HCT116 (cell line): ENCODE measurements around the gene NCOA1. TPM values are rescaled to one million over a fixed set of nuclear protein-coding genes. Genes with fewer than 3 reads are reported as not detected.

Experiments
- ATAC-seq: fragments of 200-7000 bp; cut with Tn5 transposase; 2 replicates; pipeline ENCODE4 v1.9.1; 2020; ENCODE audit warnings: mild to moderate bottlenecking, moderate library complexity
- BruUV-seq: library from RNA; stranded (reverse); fragments of 400-500 nt; replicated peaks from 2 replicates; lab custom pipeline; 2021; lab: Mats Ljungman, UMichigan
- CTCF ChIA-PET: fragments of 300-600 bp; sonication (Branson Sonifier 250); formaldehyde crosslinking; loops from one replicate; lab custom pipeline; 2021; ENCODE audit warnings: antibody characterized with exemption; lab: Charles Lee
- POLR2A ChIA-PET: fragments of 300-600, 350-600 bp; sonication (Branson Sonifier 250); formaldehyde crosslinking; loops from one replicate; lab custom pipeline; 2021; ENCODE audit warnings: antibody characterized with exemption; lab: Charles Lee
- RAD21 ChIA-PET, 2 experiments: fragments of 300-600 bp; sonication (Branson Sonifier 250); formaldehyde crosslinking; loops; one replicate each; lab custom pipeline; 2023; ENCODE audit warnings: low total read pairs in 2 of 2; ENCODE audit not compliant: uncharacterized antibody in 2 of 2, unreplicated experiment in 2 of 2, low non-redundant PET in 1 of 2; lab: Charles Lee
- DNase-seq: peaks from one replicate; pipeline ENCODE4 v3.0.0-alpha.2; 2010; ENCODE audit warnings: low read depth, low spot score
- H2AFZ ChIP-seq: fragments of 200-600 bp; shearing (Covaris generic), sonication (generic); 2 replicates; pipeline ENCODE4 v1.6.1; 2017; ENCODE audit warnings: low read depth, mixed run types, mixed read lengths, antibody characterized with exemption, low read length; ENCODE audit not compliant: poor library complexity, severe bottlenecking
- H3K27ac ChIP-seq: 2 replicates; pipeline ENCODE4 v1.5.1; 2012; ENCODE audit warnings: low read depth, low read length
- H3K27me3 ChIP-seq: fragments of 200-600 bp; sonication (generic); 2 replicates; pipeline ENCODE4 v1.6.1; 2016; ENCODE audit warnings: mixed run types, low read length, mixed read lengths; ENCODE audit not compliant: insufficient read depth
- H3K36me3 ChIP-seq, 2 experiments: fragments of 200-500 bp in 1 of 2; fragments of 200-600 bp in 1 of 2; sonication (Bioruptor generic) in 1 of 2; sonication (generic) in 1 of 2; 2 replicates each; pipeline versions ENCODE4 v1.5.1 to v1.6.1; 2014 to 2016; ENCODE audit warnings: low read length in 2 of 2, inconsistent platforms in 1 of 2, mixed read lengths in 1 of 2, mixed run types in 1 of 2; ENCODE audit not compliant: insufficient read depth in 2 of 2, control insufficient read depth in 1 of 2
- H3K4me1 ChIP-seq, 2 experiments: fragments of 200-600 bp in 1 of 2; sonication (generic) in 1 of 2; 2 replicates each; pipeline versions ENCODE4 v1.5.1 to v1.6.1; 2012 to 2017; ENCODE audit warnings: low read length in 2 of 2, inconsistent platforms in 1 of 2, mild to moderate bottlenecking in 1 of 2, mixed read lengths in 1 of 2, mixed run types in 1 of 2, moderate library complexity in 1 of 2; ENCODE audit not compliant: insufficient read depth in 2 of 2, control insufficient read depth in 1 of 2
- H3K4me2 ChIP-seq: fragments of 200-600 bp; sonication (generic); 2 replicates; pipeline ENCODE4 v1.6.1; 2017; ENCODE audit warnings: mixed run types, low read length, mixed read lengths
- H3K4me3 ChIP-seq, 2 experiments: fragments of 200-600 bp in 1 of 2; sonication (generic) in 1 of 2; replicated peaks in 1 of 2; 2 replicates each; pipeline ENCODE4 v1.5.1; 2011 to 2016; ENCODE audit warnings: low read length in 2 of 2, control low read depth in 1 of 2, low read depth in 1 of 2, mild to moderate bottlenecking in 1 of 2, mixed read lengths in 1 of 2, mixed run types in 1 of 2
- H3K79me2 ChIP-seq: fragments of 200-600 bp; sonication (generic); 2 replicates; pipeline ENCODE4 v1.6.1; 2017; ENCODE audit warnings: mild to moderate bottlenecking, mixed run types, low read length, moderate library complexity, mixed read lengths; ENCODE audit not compliant: insufficient read depth
- H3K9ac ChIP-seq: fragments of 200-600 bp; sonication (generic); 2 replicates; pipeline ENCODE4 v1.6.1; 2016; ENCODE audit warnings: low read length, mixed read lengths
- H3K9me2 ChIP-seq: fragments of 200-600 bp; sonication (generic), shearing (Covaris generic); 2 replicates; pipeline ENCODE4 v1.6.1; 2017; ENCODE audit warnings: mixed run types, mild to moderate bottlenecking, moderate library complexity; ENCODE audit not compliant: insufficient read depth
- H3K9me3 ChIP-seq, 2 experiments: fragments of 200-500 bp in 1 of 2; fragments of 200-600 bp in 1 of 2; sonication (Bioruptor generic) in 1 of 2; sonication (generic) in 1 of 2; 2 replicates each; pipeline ENCODE4 v1.6.1; 2014 to 2017; ENCODE audit warnings: low read length in 2 of 2, mixed read lengths in 2 of 2, inconsistent platforms in 1 of 2, low read depth in 1 of 2, mild to moderate bottlenecking in 1 of 2, mixed run types in 1 of 2, moderate library complexity in 1 of 2; ENCODE audit not compliant: control insufficient read depth in 1 of 2, insufficient read depth in 1 of 2
- H4K20me1 ChIP-seq: fragments of 200-600 bp; sonication (generic), shearing (Covaris generic); 2 replicates; pipeline ENCODE4 v1.6.1; 2017; ENCODE audit warnings: mixed run types, mild to moderate bottlenecking, moderate library complexity; ENCODE audit not compliant: insufficient read depth
- CBX3 ChIP-seq: IDR thresholded peaks from 2 replicates; pipeline ENCODE4 v1.6.1; 2012; ENCODE audit warnings: low read depth
- EGR1 ChIP-seq: IDR thresholded peaks from 2 replicates; pipeline ENCODE4 v1.6.1; 2012; ENCODE audit warnings: low read depth
- ELF1 ChIP-seq: IDR thresholded peaks from 2 replicates; pipeline ENCODE4 v1.6.1; 2012; ENCODE audit warnings: low read depth, borderline replicate concordance
- EZH2 ChIP-seq: fragments of 200-600 bp; sonication (generic); IDR thresholded peaks from 2 replicates; pipeline ENCODE4 v1.6.1; 2017; ENCODE audit warnings: antibody characterized with exemption, mixed run types
- EZH2phosphoT487 ChIP-seq: fragments of 200-600 bp; IDR thresholded peaks from 2 replicates; pipeline ENCODE4 v1.6.1; 2018; ENCODE audit warnings: antibody characterized with exemption, borderline replicate concordance
- FOSL1 ChIP-seq: IDR thresholded peaks from 2 replicates; pipeline ENCODE4 v1.6.1; 2012; ENCODE audit warnings: low read depth
- JUND ChIP-seq: IDR thresholded peaks from 2 replicates; pipeline ENCODE4 v1.6.1; 2012
- POLR2A ChIP-seq: IDR thresholded peaks from 2 replicates; pipeline ENCODE4 v1.7.0; 2011; ENCODE audit warnings: borderline replicate concordance; ENCODE audit not compliant: insufficient read depth, insufficient read length; ENCODE audit errors: extremely low read depth
- POLR2AphosphoS5 ChIP-seq: IDR thresholded peaks from 2 replicates; pipeline ENCODE4 v1.6.1; 2011; ENCODE audit warnings: mild to moderate bottlenecking, low read depth, low read length, moderate library complexity
- REST ChIP-seq: IDR thresholded peaks from 2 replicates; pipeline ENCODE4 v1.6.1; 2012; ENCODE audit warnings: low read depth
- SIN3A ChIP-seq: IDR thresholded peaks from 2 replicates; pipeline ENCODE4 v1.6.1; 2012; ENCODE audit warnings: low read depth
- SP1 ChIP-seq: IDR thresholded peaks from 2 replicates; pipeline ENCODE4 v1.6.1; 2012; ENCODE audit warnings: low read depth
- SRF ChIP-seq: IDR thresholded peaks from 2 replicates; pipeline ENCODE4 v1.6.1; 2012; ENCODE audit warnings: low read depth
- TCF7L2 ChIP-seq: IDR thresholded peaks from 2 replicates; pipeline ENCODE4 v1.7.0; 2011; ENCODE audit warnings: borderline replicate concordance, inconsistent platforms; ENCODE audit not compliant: insufficient read depth, insufficient read length; ENCODE audit errors: extremely low read depth
- ZBTB33 ChIP-seq: IDR thresholded peaks from 2 replicates; pipeline ENCODE4 v1.6.1; 2011; ENCODE audit warnings: mild to moderate bottlenecking, low read length, moderate library complexity; ENCODE audit not compliant: insufficient replicate concordance; ENCODE audit errors: extremely low read depth
- ZFX ChIP-seq: fragments of 450-650 bp; IDR thresholded peaks from 2 replicates; pipeline ENCODE4 v1.6.1; 2017
- ZNF274 ChIP-seq: fragments of 200-500 bp; sonication (Bioruptor generic); IDR thresholded peaks from 2 replicates; pipeline ENCODE4 v1.6.1; 2014; ENCODE audit warnings: mild to moderate bottlenecking, low read depth, low read length, inconsistent platforms
- intact Hi-C: fragments of 100-400 bp; cut with micrococcal nuclease; formaldehyde crosslinking; loops from 2 replicates; pipeline ENCODE4 v1.10.0; 2022
- total RNA-seq: library from RNA; stranded (reverse); gene quantifications from one replicate; pipeline ENCODE4 v1.2.1, GENCODE V29; 2021; ENCODE audit not compliant: unreplicated experiment
- TF ChIP-seq, protein P1 (sequence below): IDR thresholded peaks from 2 replicates; pipeline ENCODE4 v1.6.1; 2012

Gene NCOA1
- total RNA-seq, 1 experiment from 2014 or later = 10.4 TPM

DNA sequence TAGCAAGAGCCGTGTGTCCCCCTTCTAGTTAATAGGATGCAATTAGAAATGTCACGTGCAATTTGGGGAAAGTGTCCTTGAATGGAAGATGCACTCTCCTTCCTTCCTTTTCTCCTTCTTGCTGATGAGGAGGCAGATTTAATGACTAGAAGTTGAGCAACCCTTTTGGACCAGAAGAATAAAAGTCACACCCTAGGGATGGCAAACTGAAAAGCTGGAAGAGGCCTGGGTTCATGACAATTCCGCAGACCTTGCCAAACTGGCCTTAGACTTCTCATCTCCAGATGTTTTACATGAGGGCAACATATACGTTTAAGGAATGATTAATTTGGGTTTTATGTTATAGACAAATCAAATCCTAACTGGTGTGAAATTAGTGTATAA, 38.6 kb upstream of the NCOA1 start:
- TF ChIP-seq ZBTB33 (no peak), REST (no peak), ZFX (no peak), EZH2 (no peak), SIN3A (no peak), CBX3 (no peak), EZH2phosphoT487 (no peak), ZNF274 (no peak), ELF1 (no peak), JUND (no peak), SRF (no peak), POLR2AphosphoS5 (no peak), FOSL1 (no peak), SP1 (no peak), POLR2A (no peak), TCF7L2 (no peak), EGR1 (no peak)
- TF ChIP-seq, protein P1, sequence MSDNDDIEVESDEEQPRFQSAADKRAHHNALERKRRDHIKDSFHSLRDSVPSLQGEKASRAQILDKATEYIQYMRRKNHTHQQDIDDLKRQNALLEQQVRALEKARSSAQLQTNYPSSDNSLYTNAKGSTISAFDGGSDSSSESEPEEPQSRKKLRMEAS = no peak
- POLR2A ChIA-PET = no interaction called here

More for the DNA sequence above, 38.6 kb upstream of the NCOA1 start:
- no peak overlapping the region for H3K9ac ChIP-seq
- H3K27ac ChIP-seq = no peak overlapping the region
- 0 out of 4 replicates have a peak, but pooled peaks cover 0 to 3% of the 10 kb centered on the region in 2 experiments for H3K9me3 ChIP-seq
- RAD21 ChIA-PET = no interaction called here
- ATAC-seq (no peak), DNase-seq (no peak)
- no peak overlapping the region for H2AFZ ChIP-seq
- no peaks in the 10 kb centered on the region for H3K27me3 ChIP-seq
- no peak overlapping the region for H3K4me3 ChIP-seq
- H3K79me2 ChIP-seq = no peaks in the 10 kb centered on the region
- H3K4me1 ChIP-seq = peaks cover 0 to 11% of the 10 kb centered on the region in 2 experiments; a peak in 2 of 4 replicates
- H4K20me1 ChIP-seq = no peaks in the 10 kb centered on the region
- intact Hi-C loops = no loop called here
- no peaks in the 10 kb centered on the region for H3K36me3 ChIP-seq
- no peak overlapping the region for H3K4me2 ChIP-seq
- H3K9me2 ChIP-seq = no peaks in the 10 kb centered on the region
- BruUV-seq = no TSS peak
- CTCF ChIA-PET = no interaction called here
